Measurements from ENCODE around the gene PNN. TPM values are rescaled to one million over a fixed set of nuclear protein-coding genes. Genes with fewer than 3 reads are reported as not detected.
A peak's percentile ranks its signal among the peaks of the same experiment; 100 is the strongest.
"Not testable (repeated sequence)": the region's sequence is repeated elsewhere in the genome, so short reads cannot be mapped to it uniquely, and the experiment has no call there.

The PNN gene
- polyA plus RNA-seq, 1 donor (not counting 4 experiments of a cell fraction or from before 2014, with no cell fraction given): 30.6 TPM

- no peak for TF ChIP-seq CTCF (optimal IDR thresholded peaks at IDR 0.05 in 1 of 3, IDR thresholded peaks at IDR 0.05 in 1 of 3, conservative IDR thresholded peaks at IDR 0.05 in 1 of 3; ENCODE audit: extremely low read depth in 1 of 3, insufficient read depth in 2 of 3, low read length in 3 of 3)
- no peak for TF ChIP-seq EZH2 (IDR thresholded peaks at IDR 0.05; ENCODE audit: low read length)
- no peak overlapping the region for H3K4me2 ChIP-seq (ENCODE audit: control insufficient read depth, extremely low read depth, insufficient read depth, low read depth, low read length)
- H2AFZ ChIP-seq (ENCODE audit: control insufficient read depth, low read length): no peak overlapping the region
- DNase-seq (ENCODE audit: low read depth, low spot score) (no peak), FAIRE-seq (no peak)
- no peak overlapping the region for H3K9ac ChIP-seq (ENCODE audit: control insufficient read depth, extremely low read depth, insufficient read depth, low read length)
- peaks cover 31% of the 10 kb centered on the region for H3K79me2 ChIP-seq (ENCODE audit: control insufficient read depth, insufficient read depth, low read length)
- no peak overlapping the region for H3K4me3 ChIP-seq (ENCODE audit: control insufficient read depth in 2 of 3, extremely low read depth in 1 of 3, insufficient read depth in 2 of 3, low read depth in 1 of 3, low read length in 3 of 3)
- H3K27me3 ChIP-seq (ENCODE audit: control insufficient read depth, extremely low read depth, insufficient read depth, low read length): no peaks in the 10 kb centered on the region
- peaks cover 9 to 22% of the 10 kb centered on the region in 2 experiments for H3K36me3 ChIP-seq (ENCODE audit: control insufficient read depth in 2 of 2, extremely low read depth in 1 of 2, insufficient read depth in 2 of 2, low read length in 2 of 2)
- H3K27ac ChIP-seq (ENCODE audit: control insufficient read depth, insufficient read depth, low read length): no peak overlapping the region
- dilution Hi-C loops (cut with MboI; ENCODE audit: extremely low pct_ligation_motif_present, low sequenced_read_pairs): no loop called here
- H3K9me1 ChIP-seq (ENCODE audit: control insufficient read depth, extremely low read depth, insufficient read depth, low read length): no peaks in the 10 kb centered on the region
- no peaks in the 10 kb centered on the region for H3K9me3 ChIP-seq (ENCODE audit: control insufficient read depth, low read depth, low read length)
- H3K4me1 ChIP-seq (ENCODE audit: control insufficient read depth, extremely low read depth, insufficient read depth, low read length): no peaks in the 10 kb centered on the region
- H4K20me1 ChIP-seq (ENCODE audit: control insufficient read depth, extremely low read depth, insufficient read depth, low read length): no peaks in the 10 kb centered on the region
Measured at GRCh38 chr14:39160494-39160893, 14.6 kb upstream of the PNN start.

- H3K27me3 ChIP-seq (ENCODE audit: control insufficient read depth, extremely low read depth, insufficient read depth, low read length); FAIRE-seq; DNase-seq (ENCODE audit: low read depth, low spot score); H3K4me3 ChIP-seq (ENCODE audit: control insufficient read depth in 2 of 3, extremely low read depth in 1 of 3, insufficient read depth in 2 of 3, low read depth in 1 of 3, low read length in 3 of 3); H3K36me3 ChIP-seq (ENCODE audit: control insufficient read depth in 2 of 2, extremely low read depth in 1 of 2, insufficient read depth in 2 of 2, low read length in 2 of 2); H3K9me1 ChIP-seq (ENCODE audit: control insufficient read depth, extremely low read depth, insufficient read depth, low read length); H2AFZ ChIP-seq (ENCODE audit: control insufficient read depth, low read length); H3K9ac ChIP-seq (ENCODE audit: control insufficient read depth, extremely low read depth, insufficient read depth, low read length); H3K9me3 ChIP-seq (ENCODE audit: control insufficient read depth, low read depth, low read length); dilution Hi-C loops (cut with MboI; ENCODE audit: extremely low pct_ligation_motif_present, low sequenced_read_pairs); H4K20me1 ChIP-seq (ENCODE audit: control insufficient read depth, extremely low read depth, insufficient read depth, low read length); H3K27ac ChIP-seq (ENCODE audit: control insufficient read depth, insufficient read depth, low read length): not testable (repeated sequence)
- H3K4me1 ChIP-seq (ENCODE audit: control insufficient read depth, extremely low read depth, insufficient read depth, low read length): peaks cover 11% of the 10 kb centered on the region
- H3K4me2 ChIP-seq (ENCODE audit: control insufficient read depth, extremely low read depth, insufficient read depth, low read depth, low read length): peak overlapping the region; percentile 97
- peaks cover 50% of the 10 kb centered on the region for H3K79me2 ChIP-seq (ENCODE audit: control insufficient read depth, insufficient read depth, low read length)
Measured at GRCh38 chr14:39167797-39168320, 7.2 kb upstream of the PNN start.

GRCh38 chr14:39168591-39168990 is 6.5 kb upstream of the PNN start:
- dilution Hi-C loops (cut with MboI; ENCODE audit: extremely low pct_ligation_motif_present, low sequenced_read_pairs): no loop called here
- peak overlapping the region; percentile 32 for H3K9ac ChIP-seq (ENCODE audit: control insufficient read depth, extremely low read depth, insufficient read depth, low read length)
- H3K27ac ChIP-seq (ENCODE audit: control insufficient read depth, insufficient read depth, low read length): no peak overlapping the region
- DNase-seq (ENCODE audit: low read depth, low spot score) (no peak), FAIRE-seq (no peak)
- peaks cover 48% of the 10 kb centered on the region for H3K79me2 ChIP-seq (ENCODE audit: control insufficient read depth, insufficient read depth, low read length)
- peaks cover 11% of the 10 kb centered on the region for H3K4me1 ChIP-seq (ENCODE audit: control insufficient read depth, extremely low read depth, insufficient read depth, low read length)
- H3K9me3 ChIP-seq (ENCODE audit: control insufficient read depth, low read depth, low read length): no peaks in the 10 kb centered on the region
- TF ChIP-seq EZH2 (IDR thresholded peaks at IDR 0.05; ENCODE audit: low read length): no peak
- TF ChIP-seq CTCF (optimal IDR thresholded peaks at IDR 0.05 in 1 of 3, IDR thresholded peaks at IDR 0.05 in 1 of 3, conservative IDR thresholded peaks at IDR 0.05 in 1 of 3; ENCODE audit: extremely low read depth in 1 of 3, insufficient read depth in 2 of 3, low read length in 3 of 3): no peak
- H3K4me3 ChIP-seq (ENCODE audit: control insufficient read depth in 2 of 3, extremely low read depth in 1 of 3, insufficient read depth in 2 of 3, low read depth in 1 of 3, low read length in 3 of 3): peak overlapping the region; percentile 60 to 99 (median 93)
- H4K20me1 ChIP-seq (ENCODE audit: control insufficient read depth, extremely low read depth, insufficient read depth, low read length): no peaks in the 10 kb centered on the region
- no peaks in the 10 kb centered on the region for H3K27me3 ChIP-seq (ENCODE audit: control insufficient read depth, extremely low read depth, insufficient read depth, low read length)
- H2AFZ ChIP-seq (ENCODE audit: control insufficient read depth, low read length): no peak overlapping the region
- peaks cover 0 to 5% of the 10 kb centered on the region in 2 experiments for H3K36me3 ChIP-seq (ENCODE audit: control insufficient read depth in 2 of 2, extremely low read depth in 1 of 2, insufficient read depth in 2 of 2, low read length in 2 of 2)
- H3K4me2 ChIP-seq (ENCODE audit: control insufficient read depth, extremely low read depth, insufficient read depth, low read depth, low read length): peak overlapping the region; percentile 97
- H3K9me1 ChIP-seq (ENCODE audit: control insufficient read depth, extremely low read depth, insufficient read depth, low read length): no peaks in the 10 kb centered on the region

Data from keratinocyte (primary cell).